Hepatocyte (in vitro differentiated cells): ENCODE results near the gene PPP2R5B.

Source experiments
- CTCF ChIP-seq: fragments of 200-600 bp; sonication (generic); IDR thresholded peaks from 2 replicates; pipeline ENCODE4 v1.5.1; 2016; ENCODE audit warnings: antibody characterized with exemption, mild to moderate bottlenecking; ENCODE audit not compliant: poor library complexity
- EZH2 ChIP-seq: fragments of 200-600 bp; sonication (generic); IDR thresholded peaks from 2 replicates; pipeline ENCODE4 v1.6.1; 2016; ENCODE audit warnings: antibody characterized with exemption, mild to moderate bottlenecking, borderline replicate concordance

- TF ChIP-seq CTCF (no peak), EZH2 (no peak)
Observed at GRCh38 chr11:64906314-64906635, 18.2 kb upstream of the PPP2R5B start.
